Smooth muscle cell (in vitro differentiated cells): ENCODE measurements around the gene HRAS. TPM values are rescaled to one million over a fixed set of nuclear protein-coding genes. Genes with fewer than 3 reads are reported as not detected.

Experiments
- DNase-seq: peaks from one replicate; lab custom pipeline; 2025; ENCODE audit not compliant: unreplicated experiment; lab: John Stamatoyannopoulos, UW
- H2AFZ ChIP-seq: fragments of 200-600 bp; sonication (generic); 2 replicates; pipeline ENCODE4 v1.6.0; 2016; ENCODE audit warnings: antibody characterized with exemption, low read depth, mild to moderate bottlenecking
- H3F3A ChIP-seq: fragments of 200-600 bp; sonication (generic); 2 replicates; pipeline ENCODE4 v1.6.0; 2017; ENCODE audit warnings: antibody characterized with exemption, low read depth
- H3K27ac ChIP-seq: fragments of 200-600 bp; sonication (generic); 2 replicates; pipeline ENCODE4 v1.5.1; 2016; ENCODE audit warnings: low read depth, mild to moderate bottlenecking
- H3K27me3 ChIP-seq: fragments of 200-600 bp; sonication (generic); 2 replicates; pipeline ENCODE4 v1.6.1; 2016; ENCODE audit warnings: low read depth, mild to moderate bottlenecking
- H3K36me3 ChIP-seq: fragments of 200-600 bp; sonication (generic); 2 replicates; pipeline ENCODE4 v1.5.1; 2016; ENCODE audit warnings: low read depth
- H3K4me1 ChIP-seq: fragments of 200-600 bp; sonication (generic); 2 replicates; pipeline ENCODE4 v1.5.1; 2016; ENCODE audit warnings: low read depth
- H3K4me2 ChIP-seq: fragments of 200-600 bp; sonication (generic); 2 replicates; pipeline ENCODE4 v1.6.0; 2016; ENCODE audit warnings: mild to moderate bottlenecking
- H3K4me3 ChIP-seq: fragments of 200-600 bp; sonication (generic); 2 replicates; pipeline ENCODE4 v1.5.1; 2016; ENCODE audit warnings: mild to moderate bottlenecking
- H3K79me2 ChIP-seq: fragments of 200-600 bp; sonication (generic); 2 replicates; pipeline ENCODE4 v1.6.0; 2016; ENCODE audit warnings: low read depth, mild to moderate bottlenecking
- H3K9ac ChIP-seq: fragments of 200-600 bp; sonication (generic); 2 replicates; pipeline ENCODE4 v1.6.0; 2016; ENCODE audit warnings: low read depth
- H3K9me3 ChIP-seq: fragments of 200-600 bp; sonication (generic); replicated peaks from 2 replicates; pipeline ENCODE4 v1.5.1; 2016; ENCODE audit warnings: low read depth
- H4K20me1 ChIP-seq: fragments of 200-600 bp; sonication (generic); 2 replicates; pipeline ENCODE4 v1.6.0; 2016; ENCODE audit warnings: low read depth
- WGBS: methylation state at CpG from one replicate; pipeline ENCODE4 v1.1.7; 2016; ENCODE audit warnings: low lambda C conversion rate; 5-methylcytosine and 5-hydroxymethylcytosine counted together
- polyA plus RNA-seq: library from polyadenylated mRNA; unstranded; fragments of >200 nt; fragmentation: Nextera tagmentation; extraction: Ambion mirVana; gene quantifications from 2 replicates; pipeline ENCODE4 v1.2.1, GENCODE V29; 2016
- total RNA-seq: library from RNA; depleted of rRNA; stranded (reverse); fragments of >200 nt; gene quantifications from 2 replicates; pipeline ENCODE4 v1.2.3, GENCODE V29; 2014
- TF ChIP-seq, protein P1 (sequence below): fragments of 200-600 bp; sonication (generic); IDR thresholded peaks from 2 replicates; pipeline ENCODE4 v1.5.1; 2017; ENCODE audit warnings: borderline replicate concordance, mild to moderate bottlenecking, antibody characterized with exemption; ENCODE audit not compliant: insufficient read depth, poor library complexity, severe bottlenecking

Gene HRAS
- total and polyA plus RNA-seq, 2 experiments from 2014 or later, result 39.9 to 59.1 TPM

GRCh38 chr11:550746-551085, 15.3 kb upstream of the HRAS start:
- TF ChIP-seq, protein P1, sequence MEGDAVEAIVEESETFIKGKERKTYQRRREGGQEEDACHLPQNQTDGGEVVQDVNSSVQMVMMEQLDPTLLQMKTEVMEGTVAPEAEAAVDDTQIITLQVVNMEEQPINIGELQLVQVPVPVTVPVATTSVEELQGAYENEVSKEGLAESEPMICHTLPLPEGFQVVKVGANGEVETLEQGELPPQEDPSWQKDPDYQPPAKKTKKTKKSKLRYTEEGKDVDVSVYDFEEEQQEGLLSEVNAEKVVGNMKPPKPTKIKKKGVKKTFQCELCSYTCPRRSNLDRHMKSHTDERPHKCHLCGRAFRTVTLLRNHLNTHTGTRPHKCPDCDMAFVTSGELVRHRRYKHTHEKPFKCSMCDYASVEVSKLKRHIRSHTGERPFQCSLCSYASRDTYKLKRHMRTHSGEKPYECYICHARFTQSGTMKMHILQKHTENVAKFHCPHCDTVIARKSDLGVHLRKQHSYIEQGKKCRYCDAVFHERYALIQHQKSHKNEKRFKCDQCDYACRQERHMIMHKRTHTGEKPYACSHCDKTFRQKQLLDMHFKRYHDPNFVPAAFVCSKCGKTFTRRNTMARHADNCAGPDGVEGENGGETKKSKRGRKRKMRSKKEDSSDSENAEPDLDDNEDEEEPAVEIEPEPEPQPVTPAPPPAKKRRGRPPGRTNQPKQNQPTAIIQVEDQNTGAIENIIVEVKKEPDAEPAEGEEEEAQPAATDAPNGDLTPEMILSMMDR, result no peak
- Histone ChIP-seq H3K4me1 (peaks cover 2% of the 10 kb centered on the region), H3K9ac (no peak overlapping the region), H3K9me3 (no peaks in the 10 kb centered on the region), H2AFZ (no peak overlapping the region), H3F3A (no peaks in the 10 kb centered on the region), H3K4me2 (no peak overlapping the region), H3K79me2 (no peaks in the 10 kb centered on the region), H3K36me3 (no peaks in the 10 kb centered on the region), H3K27me3 (peaks cover 24% of the 10 kb centered on the region), H3K4me3 (no peak overlapping the region), H3K27ac (no peak overlapping the region), H4K20me1 (no peaks in the 10 kb centered on the region)
- DNase-seq, result no peak
- whole genome bisulfite sequencing, result 97% methylated on average over 4 of the region's 5 CpGs

GRCh38 chr11:550021-550745, 14.8 kb upstream of the HRAS start:
- H4K20me1 ChIP-seq, result no peaks in the 10 kb centered on the region
- peaks cover 19% of the 10 kb centered on the region for H3K27me3 ChIP-seq
- H3K36me3 ChIP-seq, result no peaks in the 10 kb centered on the region
- TF ChIP-seq, protein P1, result no peak
- no peaks in the 10 kb centered on the region for H3F3A ChIP-seq
- H3K27ac ChIP-seq, result no peak overlapping the region
- no peak overlapping the region for H3K4me3 ChIP-seq
- no peak overlapping the region for H2AFZ ChIP-seq
- no peak overlapping the region for H3K9ac ChIP-seq
- H3K4me1 ChIP-seq, result peaks cover 2% of the 10 kb centered on the region
- no peaks in the 10 kb centered on the region for H3K79me2 ChIP-seq
- H3K9me3 ChIP-seq, result no peaks in the 10 kb centered on the region
- no peak for DNase-seq
- H3K4me2 ChIP-seq, result no peak overlapping the region
- WGBS, result 96% methylated on average over 25 of the region's 25 CpGs

GRCh38 chr11:548700-549603, 13.6 kb upstream of the HRAS start:
- Histone ChIP-seq H4K20me1 (no peaks in the 10 kb centered on the region), H3K27me3 (peaks cover 8% of the 10 kb centered on the region), H2AFZ (no peak overlapping the region), H3K36me3 (no peaks in the 10 kb centered on the region), H3K4me3 (no peak overlapping the region), H3K4me1 (no peaks in the 10 kb centered on the region), H3K9me3 (no peaks in the 10 kb centered on the region), H3K79me2 (no peaks in the 10 kb centered on the region), H3K27ac (no peak overlapping the region), H3K4me2 (no peak overlapping the region), H3F3A (no peaks in the 10 kb centered on the region), H3K9ac (no peak overlapping the region)
- 78% methylated on average over 30 of the region's 32 CpGs for WGBS
- TF ChIP-seq, protein P1, result no peak
- DNase-seq, result no peak
